ENCODE results near the gene CCDC197. TPM values are rescaled to one million over a fixed set of nuclear protein-coding genes. Genes with fewer than 3 reads are reported as not detected.

CCDC197 gene
- total RNA-seq, 3 donors from 2014 or later, result not detected

GRCh38 chr14:93955850-93956481 lies 41.1 kb upstream of the CCDC197 start:
- intact Hi-C loops (cut with DNase I; ENCODE audit: low total_unique reads), result no loop called here
- no peak overlapping the region for H3K27ac ChIP-seq

GRCh38 chr14:93956514-93957332 lies 40.4 kb upstream of the CCDC197 start:
- DNase-seq (ENCODE audit: low spot score in 2 of 2), result no peak
- Histone ChIP-seq H3K36me3 (no peaks in the 10 kb centered on the region), H3K27ac (no peak overlapping the region), H3K4me1 (no peaks in the 10 kb centered on the region), H3K27me3 (no peaks in the 10 kb centered on the region), H3K9me3 (no peaks in the 10 kb centered on the region), H3K4me3 (no peak overlapping the region)
- intact Hi-C loops (cut with DNase I; ENCODE audit: low total_unique reads), result no loop called here
- TF ChIP-seq POLR2AphosphoS5 (IDR thresholded peaks at IDR 0.05) (no peak), CTCF (IDR thresholded peaks at IDR 0.05) (no peak), POLR2A (IDR thresholded peaks at IDR 0.05) (no peak)

More at GRCh38 chr14:93955850-93956481, 41.1 kb upstream of the CCDC197 start:
- no peak for DNase-seq (ENCODE audit: low spot score in 2 of 2)
- no peak overlapping the region for H3K4me3 ChIP-seq
- H3K27me3 ChIP-seq, result no peaks in the 10 kb centered on the region
- TF ChIP-seq POLR2AphosphoS5 (IDR thresholded peaks at IDR 0.05) (no peak), CTCF (IDR thresholded peaks at IDR 0.05) (no peak), POLR2A (IDR thresholded peaks at IDR 0.05) (no peak)
- H3K4me1 ChIP-seq, result no peaks in the 10 kb centered on the region
- H3K9me3 ChIP-seq, result no peaks in the 10 kb centered on the region
- H3K36me3 ChIP-seq, result no peaks in the 10 kb centered on the region

- DNase-seq (ENCODE audit: low spot score in 2 of 2), result no peak
- Histone ChIP-seq H3K4me1 (no peaks in the 10 kb centered on the region), H3K9me3 (no peaks in the 10 kb centered on the region), H3K36me3 (no peaks in the 10 kb centered on the region), H3K27me3 (no peaks in the 10 kb centered on the region), H3K4me3 (no peak overlapping the region), H3K27ac (no peak overlapping the region)
- intact Hi-C loops (cut with DNase I; ENCODE audit: low total_unique reads), result no loop called here
- TF ChIP-seq POLR2AphosphoS5 (IDR thresholded peaks at IDR 0.05) (no peak), CTCF (IDR thresholded peaks at IDR 0.05) (no peak), POLR2A (IDR thresholded peaks at IDR 0.05) (no peak)
These were observed 39.8 kb upstream of the CCDC197 start for GRCh38 chr14:93957333-93957710.

- Histone ChIP-seq H3K4me1 (no peaks in the 10 kb centered on the region), H3K4me3 (no peak overlapping the region), H3K27me3 (no peaks in the 10 kb centered on the region), H3K36me3 (no peaks in the 10 kb centered on the region), H3K27ac (no peak overlapping the region), H3K9me3 (no peaks in the 10 kb centered on the region)
- intact Hi-C loops (cut with DNase I; ENCODE audit: low total_unique reads), result no loop called here
- no peak for TF ChIP-seq POLR2AphosphoS5 (IDR thresholded peaks at IDR 0.05)
- TF ChIP-seq POLR2A (IDR thresholded peaks at IDR 0.05), result no peak
- no peak for TF ChIP-seq CTCF (IDR thresholded peaks at IDR 0.05)
- DNase-seq (ENCODE audit: low spot score in 2 of 2), result no peak
These were observed 39.1 kb upstream of the CCDC197 start for GRCh38 chr14:93957751-93958566.

Measured in breast epithelium (tissue), 4 donors.